OCI-LY3 (cell line): ENCODE results near the gene TMEM178A.

Experiments used
- CTCF ChIP-seq: fragments of 200-600, 300-600 bp; sonication (generic); IDR thresholded peaks from 2 replicates; pipeline ENCODE4 v1.5.1; 2014; ENCODE audit warnings: antibody characterized with exemption, low read length, low read depth
- EZH2phosphoT487 ChIP-seq: fragments of 200-600 bp; shearing (Covaris generic); IDR thresholded peaks from 2 replicates; pipeline ENCODE4 v1.6.1; 2018; ENCODE audit warnings: antibody characterized with exemption, mixed run types, low read depth

GRCh38 chr2:39705638-39706037, 39.9 kb downstream of the TMEM178A start:
- TF ChIP-seq CTCF: no peak
- TF ChIP-seq EZH2phosphoT487: no peak
